HG03521 (cell line): ENCODE measurements around the gene TMCC1.
A peak's percentile ranks its signal among the peaks of the same experiment; 100 is the strongest.
"Not testable (repeated sequence)": the region's sequence is repeated elsewhere in the genome, so short reads cannot be mapped to it uniquely, and the experiment has no call there.

Source experiments
- ATAC-seq: cut with Tn5 transposase; IDR thresholded peaks from one replicate; pipeline ENCODE4 v1.9.1; 2021; ENCODE audit warnings: mild to moderate bottlenecking, moderate library complexity; ENCODE audit not compliant: unreplicated experiment

Gene TMCC1

DNA sequence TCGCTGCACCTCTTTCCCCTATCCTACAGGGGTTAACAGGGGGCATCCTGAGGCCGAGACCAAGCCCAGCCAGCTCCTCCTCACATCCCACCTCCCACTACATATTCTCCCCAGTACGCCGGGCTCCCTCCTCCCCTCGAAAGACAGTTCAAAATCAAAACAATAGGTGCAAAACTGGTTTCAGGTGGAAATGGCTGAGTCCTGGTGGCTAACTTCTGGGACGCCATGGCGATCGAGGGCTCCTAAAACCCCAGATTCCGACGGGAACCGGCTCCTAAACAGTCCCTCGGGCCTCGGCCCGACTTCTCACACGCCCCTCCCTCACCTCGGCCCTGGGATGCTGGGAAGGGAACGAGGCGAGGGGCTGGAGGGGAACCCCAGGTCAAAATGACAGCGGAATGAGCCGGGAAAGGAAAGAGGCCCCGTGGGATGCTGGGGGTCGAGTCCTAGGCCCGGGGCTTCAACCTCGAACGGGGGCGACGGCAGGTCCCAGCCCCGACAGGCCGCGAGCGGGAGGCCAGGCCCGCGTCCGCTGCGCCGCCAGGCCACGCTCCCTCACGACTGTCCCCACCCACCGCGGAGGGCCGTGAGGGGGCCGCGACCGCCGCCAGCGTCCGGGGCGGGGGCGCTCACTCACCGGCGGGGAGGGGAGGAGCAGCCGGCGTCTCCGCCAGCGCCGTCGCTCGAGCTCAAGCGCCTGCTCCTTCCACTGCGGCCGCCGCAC, 492 bp downstream of the TMCC1 start:
- ATAC-seq: peak; percentile 62

DNA sequence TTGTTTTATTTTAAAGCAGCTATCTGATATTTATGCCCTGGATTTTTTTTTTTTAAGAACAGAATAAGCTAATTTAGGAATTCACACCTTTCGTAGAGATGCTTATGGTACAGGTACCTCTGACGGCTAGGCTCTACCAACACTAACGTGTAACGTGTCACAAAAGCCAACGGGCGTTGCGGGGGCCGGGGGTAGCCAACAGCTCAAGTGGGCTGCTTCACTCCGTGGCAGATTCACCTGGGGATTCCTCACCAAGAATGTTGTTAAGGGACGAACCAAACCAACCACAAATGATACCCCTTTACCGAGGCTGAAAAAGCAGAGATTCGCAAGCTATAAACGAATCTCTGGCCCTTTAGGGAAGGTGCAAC, 1.0 kb downstream of the TMCC1 start:
- no peak for ATAC-seq

DNA sequence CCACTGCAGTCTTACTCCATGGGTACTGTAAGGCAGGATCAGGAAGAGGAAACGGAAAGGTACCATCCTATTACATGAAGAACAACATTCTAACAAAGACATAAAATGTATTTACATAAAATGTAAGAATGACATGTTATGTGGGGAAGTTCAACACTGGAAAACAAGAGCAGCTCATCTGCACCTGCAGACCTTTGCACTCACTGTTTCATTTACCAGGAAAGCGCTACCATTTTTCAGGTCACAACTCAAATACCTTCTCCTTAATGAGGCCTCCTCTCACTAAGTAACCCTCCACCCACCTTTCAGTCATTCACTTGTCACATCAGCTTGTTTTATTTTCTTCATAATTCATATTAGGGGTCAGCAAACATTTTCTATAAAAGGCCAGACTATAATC, 2.6 kb downstream of the TMCC1 start:
- ATAC-seq: no peak

DNA sequence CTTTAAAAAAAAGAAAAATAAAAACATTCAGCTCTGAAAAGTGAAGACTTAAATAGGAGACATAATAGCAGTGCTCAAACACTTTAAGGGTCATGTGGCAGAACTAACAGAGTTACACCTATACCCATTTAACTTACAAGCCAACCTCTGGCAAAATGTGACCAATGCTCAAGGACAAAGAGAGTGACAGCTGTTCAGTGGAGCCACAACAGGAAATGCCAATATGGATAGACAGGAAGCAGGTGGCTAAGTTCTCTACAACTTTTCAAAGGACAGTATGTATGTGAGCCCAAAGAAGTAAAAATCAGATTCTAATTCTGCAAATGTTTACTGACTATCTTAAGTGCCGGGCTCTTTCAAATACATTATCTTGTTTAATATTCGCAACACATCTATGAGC, 3.4 kb downstream of the TMCC1 start:
- no peak for ATAC-seq

DNA sequence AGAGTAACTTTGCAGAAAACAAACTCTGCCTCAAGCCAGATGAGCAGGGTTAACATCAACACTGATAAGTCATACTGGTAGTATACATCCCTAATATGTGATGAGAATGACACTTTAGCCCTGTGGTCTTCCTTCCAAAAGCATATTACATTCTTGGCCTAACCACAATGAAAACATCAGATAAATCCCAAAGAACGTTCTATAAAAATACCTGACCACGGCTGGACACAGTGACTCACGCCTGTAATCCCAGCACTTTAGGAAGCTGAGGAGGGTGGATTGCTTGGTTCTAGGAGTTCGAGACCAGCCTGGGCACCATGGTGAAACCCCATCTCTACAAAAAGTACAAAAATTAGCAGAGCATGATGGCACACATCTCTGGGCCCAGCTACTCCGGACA, 4.7 kb downstream of the TMCC1 start:
- no peak for ATAC-seq

DNA sequence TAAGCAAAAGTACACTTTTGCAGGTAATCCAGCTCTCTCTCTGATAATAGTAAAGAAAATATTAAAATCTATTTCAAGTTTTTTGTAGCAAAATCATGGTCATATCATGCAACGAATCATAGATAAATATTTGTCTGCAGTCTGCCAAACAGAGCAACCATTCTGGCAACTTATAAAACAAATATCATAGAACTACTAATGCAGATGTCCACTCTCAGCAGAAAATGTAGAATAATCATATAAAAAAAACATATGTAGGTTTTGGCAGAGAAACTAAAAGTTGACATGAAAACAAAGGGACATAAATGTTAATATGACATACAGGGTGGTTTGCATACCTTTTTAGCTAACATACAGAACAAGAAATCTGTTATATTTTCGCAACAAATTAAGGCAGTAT, 12.2 kb downstream of the TMCC1 start:
- no peak for ATAC-seq

DNA sequence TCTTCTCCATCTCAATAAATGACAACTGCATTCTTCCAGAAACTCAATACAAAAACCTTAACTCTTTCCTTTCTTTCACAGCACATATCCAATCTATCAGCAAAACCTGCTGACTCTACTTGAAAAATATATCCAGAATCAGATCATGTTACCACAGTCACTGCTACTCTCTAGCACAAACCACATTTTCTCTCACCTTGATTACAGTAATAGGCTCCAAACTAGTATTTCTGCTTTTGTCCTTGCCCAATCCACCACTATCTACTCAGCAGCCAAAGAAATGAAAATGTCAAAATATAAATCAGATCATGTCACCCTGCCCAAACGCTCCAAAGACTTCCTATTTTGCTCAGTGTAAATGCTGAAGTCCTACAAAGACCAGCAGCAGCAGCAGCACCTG, 15.2 kb downstream of the TMCC1 start:
- no peak for ATAC-seq

DNA sequence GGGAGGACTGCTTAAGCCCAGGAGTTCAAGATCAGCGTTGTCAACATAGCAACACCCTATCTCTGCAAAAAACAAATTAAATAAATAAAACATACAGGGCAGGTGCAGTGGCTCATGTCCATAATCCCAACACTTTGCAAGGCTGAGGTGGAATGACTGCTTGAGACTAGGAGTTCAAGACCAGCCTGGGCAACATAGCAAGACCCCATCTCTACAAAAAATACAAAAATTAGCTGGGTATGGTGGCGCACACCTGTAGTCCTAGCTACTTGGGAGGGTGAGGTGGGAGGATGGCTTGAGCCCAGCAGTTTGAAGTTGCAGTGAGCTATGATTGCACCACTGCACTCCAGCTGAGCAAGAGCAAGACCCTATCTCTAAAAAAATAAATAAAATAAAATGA, 19.0 kb downstream of the TMCC1 start:
- not testable (repeated sequence) for ATAC-seq

DNA sequence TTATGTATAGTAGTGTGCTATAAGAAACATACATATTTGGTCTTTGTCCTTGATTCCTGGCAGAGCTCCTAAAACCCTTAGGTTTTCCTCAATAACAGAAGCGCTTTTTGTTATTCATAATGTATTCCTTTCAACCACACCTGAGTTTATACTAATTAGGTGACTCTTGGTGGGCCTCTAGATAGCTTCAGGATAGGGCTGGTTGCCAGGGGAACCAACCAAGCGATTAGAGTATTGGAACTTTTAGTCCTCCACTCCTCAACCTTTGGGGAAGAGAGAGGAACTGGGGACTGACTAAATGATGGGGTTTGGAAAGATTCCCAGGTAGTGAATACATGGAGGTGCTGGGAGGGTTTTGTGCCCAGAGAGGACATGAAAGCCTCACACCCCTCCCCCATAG, 24.6 kb downstream of the TMCC1 start:
- no peak for ATAC-seq

DNA sequence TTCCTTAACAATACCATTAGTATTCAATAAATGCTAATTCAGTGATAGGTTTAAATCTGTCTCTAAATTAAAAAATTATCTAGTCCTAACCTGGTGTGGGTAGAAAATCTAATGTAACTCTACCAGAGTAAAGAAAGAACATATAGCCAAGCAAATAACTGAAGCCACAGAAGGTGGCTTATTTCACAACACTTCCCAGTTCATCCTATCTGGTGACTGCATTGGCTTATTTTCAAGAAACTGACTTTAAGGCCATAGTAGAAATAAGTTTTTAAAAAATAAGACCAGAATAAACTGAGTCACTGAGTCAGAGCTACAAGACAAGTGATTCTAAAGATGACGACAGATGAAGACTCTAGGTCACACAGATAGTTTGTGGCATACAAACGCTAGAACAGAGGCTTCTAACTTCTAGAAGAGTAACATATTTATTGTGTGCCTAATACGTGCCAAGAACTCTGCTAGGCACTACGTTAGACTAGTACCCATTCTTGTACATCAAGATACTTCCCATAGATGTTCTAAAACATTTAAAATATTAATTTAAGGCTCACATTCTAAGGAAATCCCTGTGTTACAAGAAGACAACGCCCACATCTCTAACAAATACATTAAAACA, 25.9 kb downstream of the TMCC1 start:
- no peak for ATAC-seq

DNA sequence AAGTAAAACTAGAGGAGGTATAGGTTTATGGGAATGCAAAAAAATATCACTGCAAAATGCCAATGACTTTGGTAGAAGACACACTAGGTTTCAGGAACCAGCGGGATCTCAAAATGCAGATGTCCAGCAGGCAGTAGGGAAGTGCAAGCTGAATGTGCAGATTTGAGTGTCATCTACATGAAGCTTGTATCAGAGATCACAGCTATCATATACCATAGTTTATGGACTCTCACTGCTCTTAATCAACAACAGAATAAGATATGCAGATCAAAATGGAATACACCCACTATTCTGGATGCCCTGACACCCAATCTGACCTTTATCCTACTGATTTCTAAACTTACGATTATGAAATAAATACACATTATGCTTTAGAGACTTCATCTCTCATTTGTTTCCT, 27.7 kb downstream of the TMCC1 start:
- no peak for ATAC-seq

DNA sequence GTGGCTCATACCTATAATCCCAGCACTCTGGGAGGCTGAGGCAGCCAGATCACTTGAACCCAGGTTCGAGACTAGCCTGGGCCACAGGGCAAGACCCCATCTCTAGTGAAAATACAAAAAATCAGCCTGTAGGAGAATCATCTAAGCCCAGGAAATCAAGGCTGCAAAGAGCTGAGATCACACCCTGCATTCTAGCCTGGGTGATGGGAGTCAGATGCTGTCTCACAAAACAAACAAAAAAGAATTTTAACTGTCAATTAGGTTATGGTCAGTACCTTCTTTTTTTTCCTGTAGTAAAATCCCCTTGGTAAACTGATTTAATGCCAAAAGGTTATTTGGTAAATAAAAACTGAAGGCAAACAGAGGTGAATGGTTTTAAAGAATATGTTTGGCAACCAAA, 29.0 kb downstream of the TMCC1 start:
- ATAC-seq: no peak

DNA sequence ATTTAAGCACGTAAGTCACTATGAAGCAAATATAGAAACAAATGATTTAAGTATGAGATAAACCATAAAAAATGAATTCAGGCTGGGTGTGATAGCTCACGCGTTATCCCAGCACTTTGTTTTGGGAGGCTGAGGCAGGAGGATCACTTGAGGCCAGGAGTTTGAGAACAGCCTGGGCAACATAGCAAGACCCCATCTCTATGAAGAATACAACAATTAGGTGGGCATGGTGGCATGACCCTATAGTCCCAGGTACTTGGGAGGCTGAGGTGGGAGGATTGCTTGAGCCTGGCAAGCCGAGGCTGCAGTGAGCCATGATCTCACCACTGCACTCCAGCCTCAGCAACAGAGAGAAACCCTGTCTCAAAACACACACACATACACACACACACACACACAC, 34.2 kb downstream of the TMCC1 start:
- ATAC-seq: no peak

DNA sequence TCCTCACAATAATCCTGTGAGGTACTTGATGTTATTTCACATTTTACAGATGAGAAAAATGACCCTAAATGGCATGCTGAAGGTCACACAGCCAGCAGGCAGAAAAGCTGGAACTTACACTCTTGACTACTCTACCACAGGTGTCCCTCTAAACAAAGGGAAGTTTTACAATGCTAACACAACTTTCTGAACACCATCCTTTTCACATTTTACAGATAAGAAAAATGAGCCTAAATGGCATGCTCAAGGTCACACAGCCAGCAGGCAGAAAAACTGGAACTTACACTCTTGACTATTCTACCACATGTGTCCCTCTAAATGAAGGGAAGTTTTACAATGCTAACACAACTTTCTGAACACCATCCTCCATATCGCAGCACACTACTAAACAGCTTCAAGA, 35.6 kb downstream of the TMCC1 start:
- no peak for ATAC-seq

DNA sequence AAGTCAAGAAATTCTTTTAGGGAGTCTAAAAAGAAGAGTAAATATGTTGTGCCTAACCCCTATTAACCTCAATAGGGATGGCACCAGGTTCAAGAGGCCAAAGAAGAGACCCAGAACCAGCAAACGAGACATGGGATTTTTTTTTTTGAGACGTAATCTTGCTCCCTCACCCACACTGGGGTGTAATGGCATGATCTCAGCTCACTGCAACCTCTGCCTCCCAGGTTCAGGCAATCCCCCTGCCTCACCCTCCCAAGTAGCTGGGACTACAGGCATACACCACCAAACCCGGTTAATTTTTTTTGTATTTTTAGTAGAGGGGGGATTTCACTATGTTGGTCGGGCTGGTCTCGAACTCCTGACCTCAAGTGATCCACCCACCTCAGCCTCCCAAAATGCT, 36.7 kb downstream of the TMCC1 start:
- not testable (repeated sequence) for ATAC-seq

DNA sequence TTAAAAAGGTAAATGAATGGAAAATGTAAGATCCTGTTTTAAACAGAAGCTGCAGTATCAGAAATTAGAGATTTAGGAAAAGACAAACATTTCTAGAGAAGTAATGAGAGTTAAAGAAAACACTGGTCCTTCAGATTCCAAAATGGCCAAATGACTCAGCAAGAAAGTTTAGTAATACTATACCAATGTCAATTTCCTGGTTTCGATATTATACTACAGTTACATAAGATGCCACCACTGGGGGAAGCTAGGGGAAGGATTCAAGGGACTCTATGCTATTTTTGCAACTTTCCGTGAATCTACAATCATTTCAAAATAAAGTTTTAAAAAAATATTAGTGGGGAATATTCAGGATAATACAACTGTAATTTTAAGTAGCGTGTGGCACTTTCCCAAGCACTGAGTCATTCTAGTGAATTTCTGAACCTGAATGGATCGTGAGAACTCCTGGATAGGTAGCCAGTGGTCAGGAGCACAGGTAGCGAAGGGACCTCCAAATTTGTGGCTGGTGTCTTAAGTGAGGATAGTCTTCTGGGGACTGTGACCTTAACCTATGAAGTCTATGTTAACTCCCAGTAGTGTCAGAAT, 37.6 kb downstream of the TMCC1 start:
- ATAC-seq: no peak

DNA sequence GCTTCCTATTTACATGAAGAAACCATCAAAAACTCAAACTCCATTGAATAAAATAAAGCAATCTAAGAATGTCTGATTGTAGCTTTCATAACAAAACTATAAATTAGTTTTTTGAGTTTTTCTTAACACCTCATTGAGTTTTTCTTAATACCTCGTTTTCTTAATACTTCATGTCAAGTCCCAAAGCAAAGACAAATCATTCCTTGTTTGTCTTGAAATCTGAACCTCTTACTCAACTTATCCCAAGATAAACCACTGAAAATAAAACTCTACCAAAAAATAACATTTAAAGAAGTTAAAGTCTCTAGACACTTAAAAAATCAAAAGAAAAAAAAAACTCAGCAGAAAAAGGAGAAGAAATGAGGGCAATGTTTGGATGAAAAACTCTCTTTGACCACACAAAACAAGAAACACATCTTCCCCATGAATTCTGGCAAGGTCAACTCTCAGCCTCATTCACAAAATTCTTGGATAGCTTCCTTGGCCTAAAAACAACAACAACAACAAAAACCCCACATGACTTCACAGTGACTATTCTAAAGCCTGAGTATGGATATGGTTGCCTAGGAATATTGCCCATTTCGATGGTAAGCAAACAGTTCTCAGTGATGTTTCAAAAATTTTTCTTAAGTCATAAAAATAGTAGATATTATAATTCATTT, 38.2 kb downstream of the TMCC1 start:
- ATAC-seq: no peak

DNA sequence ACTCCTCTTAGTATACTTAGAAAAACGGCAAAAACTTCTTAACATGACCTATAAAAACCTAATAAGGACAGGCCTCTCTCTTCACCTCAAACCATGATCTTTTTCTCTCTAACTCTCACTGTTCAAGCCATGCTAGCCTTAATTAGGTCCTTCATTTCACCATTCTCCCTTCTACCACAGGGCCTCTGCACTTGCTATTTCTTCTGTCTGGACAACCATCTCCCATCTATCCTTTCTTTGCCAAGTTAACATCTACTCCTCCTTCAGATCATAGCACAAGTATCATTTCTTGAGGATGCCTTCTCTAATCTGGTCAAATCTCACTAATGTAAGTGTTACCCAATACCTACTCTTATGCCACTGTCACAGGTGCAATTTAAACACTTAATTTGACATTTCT, 39.1 kb downstream of the TMCC1 start:
- ATAC-seq: no peak

DNA sequence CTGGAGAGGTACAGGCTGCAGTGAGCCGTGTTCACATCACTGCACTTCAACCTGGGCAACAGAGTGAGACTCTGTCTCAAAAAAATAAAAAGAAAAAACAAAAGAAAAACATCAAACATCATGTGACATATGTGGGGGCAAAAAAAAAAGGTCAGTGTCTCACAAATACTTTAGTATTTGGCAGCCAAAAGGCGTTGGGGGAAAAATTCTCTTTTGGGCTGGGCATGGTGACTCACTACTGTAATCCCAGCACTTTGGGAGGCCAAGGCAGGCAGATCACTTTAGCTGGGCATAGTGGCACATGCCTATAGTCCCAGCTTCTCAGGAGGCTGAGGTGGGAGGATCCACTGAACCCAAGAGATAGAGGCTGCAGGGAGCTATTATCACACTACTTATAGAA, 47.6 kb downstream of the TMCC1 start:
- no peak for ATAC-seq

DNA sequence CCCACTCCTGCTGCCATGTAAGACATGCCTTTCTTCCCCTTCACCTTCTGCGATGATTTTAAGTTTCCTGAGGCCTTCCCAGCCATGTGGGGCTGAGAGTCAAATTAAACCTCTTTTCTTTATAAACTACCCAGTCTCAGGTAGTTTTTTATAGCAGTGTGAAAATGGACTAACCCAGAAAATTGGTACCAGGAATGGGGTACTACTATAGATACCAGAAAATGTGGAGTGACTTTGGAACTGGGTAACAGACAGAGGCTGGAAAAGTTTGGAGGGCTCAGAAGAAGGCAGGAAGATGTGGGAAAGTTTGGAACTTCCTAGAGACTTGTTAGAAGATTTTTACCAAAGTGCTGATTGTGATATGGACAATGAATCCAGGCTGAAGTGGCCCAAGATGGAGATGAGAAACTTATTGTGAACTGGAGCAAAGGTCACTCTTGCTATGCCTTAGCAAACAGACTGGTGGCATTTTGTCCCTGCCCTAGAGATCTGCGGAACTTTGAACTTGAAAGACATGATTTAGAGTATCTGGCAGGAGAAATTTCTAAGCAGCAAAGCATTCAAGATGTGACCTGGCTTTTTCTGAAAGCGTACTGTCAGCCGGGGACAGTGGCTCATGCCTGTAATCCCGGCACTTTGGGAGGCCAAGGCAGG, 52.7 kb downstream of the TMCC1 start:
- ATAC-seq: no peak

DNA sequence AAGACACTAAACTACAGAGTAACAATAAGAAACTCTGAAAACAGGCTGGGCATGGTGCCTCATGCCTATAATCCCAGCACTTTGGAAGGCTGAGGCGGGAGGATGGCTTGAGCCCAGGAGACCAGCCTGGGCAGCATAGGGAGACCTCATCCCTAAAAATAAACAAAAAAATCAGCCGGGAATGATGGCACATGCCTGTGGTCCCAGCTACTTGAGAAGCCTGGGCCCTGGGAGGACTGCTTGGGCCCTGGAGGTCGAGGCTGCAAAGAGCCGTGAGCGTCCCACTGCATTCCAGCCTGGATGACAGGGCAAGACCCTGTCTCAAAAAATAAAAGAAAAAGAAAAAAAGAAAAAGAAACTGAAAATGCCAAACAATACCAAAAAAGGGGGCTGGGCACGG, 55.4 kb downstream of the TMCC1 start:
- no peak for ATAC-seq
